ENCODE results near the gene PRSS2.
A peak's percentile ranks its signal among the peaks of the same experiment; 100 is the strongest.
"Not testable (repeated sequence)": the region's sequence is repeated elsewhere in the genome, so short reads cannot be mapped to it uniquely, and the experiment has no call there.

PRSS2 gene

DNA sequence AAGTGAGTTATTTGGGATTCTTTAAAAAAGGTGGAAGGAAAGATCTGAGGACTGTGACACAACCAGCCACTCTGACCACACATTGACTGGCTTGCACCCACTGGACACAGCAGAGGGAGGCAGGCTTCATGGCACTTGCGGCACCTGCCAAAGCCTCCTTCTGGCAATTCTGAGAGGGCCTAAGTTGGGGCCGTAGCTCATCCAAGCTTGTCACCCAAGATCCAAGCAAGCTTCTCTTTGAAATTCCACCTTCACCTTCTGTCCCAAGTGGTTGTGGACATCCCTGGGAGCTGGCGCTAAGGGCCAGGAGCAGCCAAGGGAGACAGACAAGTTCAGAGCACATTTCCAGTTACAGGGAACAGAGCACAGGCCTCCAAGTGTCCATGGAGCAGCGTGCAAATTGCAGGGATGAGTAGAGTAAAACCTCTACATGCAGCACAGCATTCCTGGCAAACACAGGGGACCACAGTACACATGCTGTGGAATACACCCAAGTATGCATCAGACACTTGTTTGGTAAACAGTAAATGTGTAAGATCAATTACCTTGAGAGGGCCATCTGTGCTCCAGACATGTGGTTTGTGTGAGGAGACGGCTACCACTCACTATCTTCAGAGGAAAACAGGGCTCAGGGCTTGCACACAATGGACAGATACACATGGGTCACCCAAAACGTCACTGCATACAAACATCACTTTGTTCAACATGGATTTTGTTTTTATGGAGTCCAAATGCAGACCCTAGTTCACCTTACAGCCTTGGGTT, 4.8 kb downstream of the PRSS2 start:
- 77% methylated on average over 6 of the region's 6 CpGs for WGBS
- not testable (repeated sequence) for H3K9ac ChIP-seq (ENCODE audit: low read depth, low read length); H3K4me1 ChIP-seq (ENCODE audit: insufficient read depth, low read length); H3K27ac ChIP-seq (ENCODE audit: low read depth, low read length); H3K36me3 ChIP-seq (ENCODE audit: insufficient read depth, low read length); H3K4me3 ChIP-seq (ENCODE audit: low read length); H3K27me3 ChIP-seq (ENCODE audit: insufficient read depth, low read length); H3K9me3 ChIP-seq (ENCODE audit: insufficient read depth, low read depth, low read length)

DNA sequence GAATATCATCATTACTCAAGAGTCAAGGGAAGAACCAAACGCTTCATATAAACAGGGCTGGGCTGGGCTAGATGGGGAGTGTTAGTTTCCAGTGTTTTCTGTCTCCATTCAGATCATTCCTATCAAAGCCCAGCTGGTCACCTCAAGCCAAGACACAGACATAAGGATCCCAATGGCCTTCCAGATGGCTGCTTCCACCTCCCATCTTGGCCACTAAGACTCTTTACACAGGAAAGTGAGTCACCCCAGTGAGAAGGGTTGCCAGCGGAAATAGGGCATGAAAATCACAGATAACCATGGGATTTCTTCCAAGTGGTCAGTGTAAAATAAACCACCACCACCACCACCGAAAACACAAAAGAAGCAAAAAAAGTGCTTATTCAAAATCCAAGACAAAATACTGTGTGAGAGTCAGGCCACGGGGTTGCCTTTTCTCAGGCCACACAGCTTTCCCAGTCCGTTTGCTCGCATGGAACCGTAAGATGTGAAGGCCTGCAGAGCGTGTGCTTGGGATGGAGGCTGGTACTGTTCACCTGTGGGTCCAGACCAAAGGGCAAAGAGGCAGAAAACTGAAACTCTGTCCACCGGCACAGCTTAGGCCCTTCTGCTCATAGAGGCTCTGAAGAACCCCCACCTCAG, 5.6 kb downstream of the PRSS2 start:
- no peaks in the 10 kb centered on the region for H3K4me1 ChIP-seq (ENCODE audit: insufficient read depth, low read length)
- no peaks in the 10 kb centered on the region for H3K27me3 ChIP-seq (ENCODE audit: insufficient read depth, low read length)
- H3K36me3 ChIP-seq (ENCODE audit: insufficient read depth, low read length), result no peaks in the 10 kb centered on the region
- no peaks in the 10 kb centered on the region for H3K9me3 ChIP-seq (ENCODE audit: insufficient read depth, low read depth, low read length)
- no peak overlapping the region for H3K27ac ChIP-seq (ENCODE audit: low read depth, low read length)
- H3K4me3 ChIP-seq (ENCODE audit: low read length), result no peak overlapping the region
- H3K9ac ChIP-seq (ENCODE audit: low read depth, low read length), result no peak overlapping the region
- 79% methylated on average over 8 of the region's 9 CpGs for WGBS

DNA sequence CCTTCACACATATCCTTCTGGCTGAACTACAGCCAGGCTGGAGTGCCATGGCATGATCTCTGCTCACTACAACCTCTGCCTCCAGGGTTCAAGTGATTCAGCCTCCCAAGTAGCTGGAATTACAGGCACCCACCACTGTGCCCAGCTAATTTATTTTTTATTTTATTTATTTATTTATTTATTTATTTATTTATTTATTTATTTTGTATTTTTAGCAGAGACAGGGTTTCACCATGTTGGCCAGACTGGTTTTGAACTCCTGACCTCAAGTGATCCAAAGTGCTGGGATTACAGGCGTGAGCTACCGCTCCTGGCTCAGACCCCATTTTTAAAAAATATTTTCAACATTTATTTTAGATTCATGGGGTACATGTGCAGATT, 6.1 kb downstream of the PRSS2 start:
- 100% methylated on average over 2 of the region's 2 CpGs for WGBS
- not testable (repeated sequence) for H3K27ac ChIP-seq (ENCODE audit: low read depth, low read length); H3K9me3 ChIP-seq (ENCODE audit: insufficient read depth, low read depth, low read length); H3K4me3 ChIP-seq (ENCODE audit: low read length); H3K36me3 ChIP-seq (ENCODE audit: insufficient read depth, low read length); H3K4me1 ChIP-seq (ENCODE audit: insufficient read depth, low read length); H3K9ac ChIP-seq (ENCODE audit: low read depth, low read length); H3K27me3 ChIP-seq (ENCODE audit: insufficient read depth, low read length)

DNA sequence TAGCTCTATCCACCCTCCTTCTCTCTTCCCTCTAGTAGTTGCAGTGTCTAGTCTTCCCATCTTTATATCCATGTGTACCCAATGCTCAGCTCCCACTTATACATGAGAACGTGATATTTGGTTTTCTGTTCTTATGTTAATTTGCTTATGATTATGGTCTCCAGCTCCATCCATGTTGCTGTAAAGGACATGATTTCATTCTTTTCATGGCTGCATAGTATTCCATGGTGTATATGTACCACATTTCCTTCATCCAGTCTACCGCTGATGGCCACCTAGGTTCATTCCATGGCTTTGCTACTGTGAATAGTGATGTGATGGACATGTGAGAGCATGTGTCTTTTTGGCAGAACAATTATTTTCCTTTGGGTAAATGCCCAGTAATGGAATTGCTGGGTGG, 6.5 kb downstream of the PRSS2 start:
- H3K9me3 ChIP-seq (ENCODE audit: insufficient read depth, low read depth, low read length), result no peaks in the 10 kb centered on the region
- no peaks in the 10 kb centered on the region for H3K4me1 ChIP-seq (ENCODE audit: insufficient read depth, low read length)
- no peaks in the 10 kb centered on the region for H3K27me3 ChIP-seq (ENCODE audit: insufficient read depth, low read length)
- H3K9ac ChIP-seq (ENCODE audit: low read depth, low read length), result no peak overlapping the region
- WGBS, result 88% methylated on average over 1 of the region's 2 CpGs
- no peak overlapping the region for H3K27ac ChIP-seq (ENCODE audit: low read depth, low read length)
- H3K36me3 ChIP-seq (ENCODE audit: insufficient read depth, low read length), result no peaks in the 10 kb centered on the region
- no peak overlapping the region for H3K4me3 ChIP-seq (ENCODE audit: low read length)

DNA sequence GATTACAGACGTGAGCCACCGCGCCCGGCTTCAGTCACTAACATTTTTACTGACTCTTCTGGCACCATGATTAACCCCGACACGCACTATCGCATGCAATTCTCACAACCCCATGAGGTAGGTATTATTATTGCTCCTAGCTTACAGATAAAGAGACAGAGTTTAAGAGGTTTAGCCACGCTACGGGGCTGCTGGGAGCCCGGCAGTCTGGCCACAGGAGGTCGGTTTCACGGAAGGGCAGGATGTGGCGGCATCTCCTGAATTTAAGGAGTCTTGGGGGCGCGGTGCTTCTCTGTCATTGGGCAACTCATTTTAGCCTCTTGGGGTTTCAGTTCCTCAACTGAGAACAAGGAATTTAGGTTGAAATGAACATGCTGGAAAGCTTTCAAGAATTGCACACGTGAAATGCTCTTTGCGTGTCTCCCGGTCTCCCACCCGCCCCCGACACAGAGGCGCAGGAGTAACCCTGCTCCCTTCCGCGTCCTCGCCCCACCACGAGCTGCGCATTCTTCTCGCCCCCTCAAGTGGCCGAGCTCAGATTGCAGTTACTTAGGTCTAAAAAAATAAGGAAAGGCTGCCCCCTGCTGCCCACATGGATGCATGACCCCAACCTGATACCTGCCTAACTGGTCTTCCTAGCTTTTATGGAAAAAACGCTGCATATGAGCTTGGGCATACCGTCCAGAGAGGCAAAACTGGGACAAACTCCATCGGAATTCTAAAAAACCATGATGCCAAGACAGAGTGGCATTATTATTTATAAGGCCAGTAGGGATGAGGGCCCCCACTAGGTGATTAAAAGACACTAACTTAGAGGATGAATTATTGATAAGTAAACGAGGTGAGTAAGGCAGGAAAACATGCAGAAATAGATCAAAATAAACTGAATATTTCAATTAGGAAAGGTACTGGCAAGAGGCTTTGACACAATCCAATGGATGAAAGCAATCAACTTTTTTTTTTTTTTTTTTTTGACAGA, 12.4 kb downstream of the PRSS2 start:
- Histone ChIP-seq H3K36me3 (ENCODE audit: insufficient read depth, low read length) (no peaks in the 10 kb centered on the region), H3K27me3 (ENCODE audit: insufficient read depth, low read length) (no peaks in the 10 kb centered on the region), H3K27ac (ENCODE audit: low read depth, low read length) (no peak overlapping the region), H3K9me3 (ENCODE audit: insufficient read depth, low read depth, low read length) (no peaks in the 10 kb centered on the region), H3K4me3 (ENCODE audit: low read length) (peak overlapping the region; percentile 52), H3K9ac (ENCODE audit: low read depth, low read length) (no peak overlapping the region), H3K4me1 (ENCODE audit: insufficient read depth, low read length) (no peaks in the 10 kb centered on the region)
- 28% methylated on average over 31 of the region's 32 CpGs for WGBS

GRCh38 chr7:142784096-142784495, 13.3 kb downstream of the PRSS2 start:
- Histone ChIP-seq H3K9me3 (ENCODE audit: insufficient read depth, low read depth, low read length) (no peaks in the 10 kb centered on the region), H3K27ac (ENCODE audit: low read depth, low read length) (no peak overlapping the region), H3K4me3 (ENCODE audit: low read length) (no peak overlapping the region), H3K27me3 (ENCODE audit: insufficient read depth, low read length) (no peaks in the 10 kb centered on the region), H3K9ac (ENCODE audit: low read depth, low read length) (no peak overlapping the region), H3K36me3 (ENCODE audit: insufficient read depth, low read length) (no peaks in the 10 kb centered on the region), H3K4me1 (ENCODE audit: insufficient read depth, low read length) (no peaks in the 10 kb centered on the region)
- WGBS, result 94% methylated on average over 6 of the region's 7 CpGs

GRCh38 chr7:142784716-142785115, 13.9 kb downstream of the PRSS2 start:
- no peaks in the 10 kb centered on the region for H3K9me3 ChIP-seq (ENCODE audit: insufficient read depth, low read depth, low read length)
- 99% methylated on average over 6 of the region's 8 CpGs for WGBS
- no peak overlapping the region for H3K27ac ChIP-seq (ENCODE audit: low read depth, low read length)
- no peaks in the 10 kb centered on the region for H3K36me3 ChIP-seq (ENCODE audit: insufficient read depth, low read length)
- no peak overlapping the region for H3K4me3 ChIP-seq (ENCODE audit: low read length)
- H3K27me3 ChIP-seq (ENCODE audit: insufficient read depth, low read length), result no peaks in the 10 kb centered on the region
- no peaks in the 10 kb centered on the region for H3K4me1 ChIP-seq (ENCODE audit: insufficient read depth, low read length)
- no peak overlapping the region for H3K9ac ChIP-seq (ENCODE audit: low read depth, low read length)

- Histone ChIP-seq H3K36me3 (ENCODE audit: insufficient read depth, low read length) (no peaks in the 10 kb centered on the region), H3K9ac (ENCODE audit: low read depth, low read length) (no peak overlapping the region), H3K27me3 (ENCODE audit: insufficient read depth, low read length) (no peaks in the 10 kb centered on the region), H3K4me1 (ENCODE audit: insufficient read depth, low read length) (no peaks in the 10 kb centered on the region), H3K9me3 (ENCODE audit: insufficient read depth, low read depth, low read length) (no peaks in the 10 kb centered on the region), H3K27ac (ENCODE audit: low read depth, low read length) (no peak overlapping the region), H3K4me3 (ENCODE audit: low read length) (no peak overlapping the region)
- WGBS, result 80% methylated on average over 5 of the region's 8 CpGs
Observed at GRCh38 chr7:142785841-142786250, 15.1 kb downstream of the PRSS2 start.

- Histone ChIP-seq H3K9ac (ENCODE audit: low read depth, low read length) (no peak overlapping the region), H3K4me1 (ENCODE audit: insufficient read depth, low read length) (no peaks in the 10 kb centered on the region), H3K27me3 (ENCODE audit: insufficient read depth, low read length) (no peaks in the 10 kb centered on the region), H3K9me3 (ENCODE audit: insufficient read depth, low read depth, low read length) (no peaks in the 10 kb centered on the region), H3K4me3 (ENCODE audit: low read length) (no peak overlapping the region), H3K36me3 (ENCODE audit: insufficient read depth, low read length) (no peaks in the 10 kb centered on the region), H3K27ac (ENCODE audit: low read depth, low read length) (no peak overlapping the region)
- WGBS, result 95% methylated on average over 11 of the region's 11 CpGs
Observed at GRCh38 chr7:142787034-142787768, 16.4 kb downstream of the PRSS2 start.

GRCh38 chr7:142787783-142788182, 17.0 kb downstream of the PRSS2 start:
- Histone ChIP-seq H3K4me1 (ENCODE audit: insufficient read depth, low read length) (no peaks in the 10 kb centered on the region), H3K9ac (ENCODE audit: low read depth, low read length) (no peak overlapping the region), H3K9me3 (ENCODE audit: insufficient read depth, low read depth, low read length) (no peaks in the 10 kb centered on the region), H3K4me3 (ENCODE audit: low read length) (no peak overlapping the region), H3K27me3 (ENCODE audit: insufficient read depth, low read length) (no peaks in the 10 kb centered on the region), H3K36me3 (ENCODE audit: insufficient read depth, low read length) (no peaks in the 10 kb centered on the region), H3K27ac (ENCODE audit: low read depth, low read length) (no peak overlapping the region)
- WGBS, result 92% methylated on average over 4 of the region's 6 CpGs
